IMR-90 (cell line): ENCODE data around the gene SCAMP1. TPM values are rescaled to one million over a fixed set of nuclear protein-coding genes. Genes with fewer than 3 reads are reported as not detected.

Experiments used
- ATAC-seq: fragments of 200-7000 bp; cut with Tn5 transposase; 2 replicates; pipeline ENCODE4 v1.9.1; 2020; ENCODE audit warnings: low read depth, mild to moderate bottlenecking, moderate library complexity
- BruUV-seq: library from RNA; stranded (reverse); fragments of 400-500 nt; replicated peaks from 2 replicates; lab custom pipeline; 2021; lab: Mats Ljungman, UMichigan
- CTCF ChIA-PET: fragments of 300-600 bp; formaldehyde crosslinking; extraction: SDS; loops from one replicate; lab custom pipeline; 2021; ENCODE audit warnings: antibody characterized with exemption; lab: Yijun Ruan, JAX
- POLR2A ChIA-PET: fragments of 300-600 bp; sonication (Branson Sonifier 250); formaldehyde crosslinking; loops from one replicate; lab custom pipeline; 2022; ENCODE audit warnings: antibody characterized with exemption; ENCODE audit not compliant: unreplicated experiment; lab: Charles Lee
- DNase-seq: peaks from one replicate; pipeline ENCODE4 v3.0.0; 2013
- H2AFZ ChIP-seq: replicated peaks from 2 replicates; pipeline ENCODE3; 2013; ENCODE audit warnings: low read length, mild to moderate bottlenecking; ENCODE audit not compliant: poor library complexity
- H2AK5ac ChIP-seq: 2 replicates; pipeline ENCODE4 v1.6.1; 2013; ENCODE audit warnings: low read depth, low read length, inconsistent platforms
- H2AK9ac ChIP-seq: replicated peaks from 2 replicates; pipeline ENCODE3; 2013; ENCODE audit warnings: mild to moderate bottlenecking, low read depth, low read length, moderate library complexity; ENCODE audit not compliant: poor library complexity
- H2BK120ac ChIP-seq: 2 replicates; pipeline ENCODE4 v1.6.1; 2013; ENCODE audit warnings: low read depth, low read length, inconsistent platforms
- H2BK15ac ChIP-seq: 3 replicates; pipeline ENCODE4 v1.6.1; 2013; ENCODE audit warnings: low read depth, low read length, inconsistent platforms
- H2BK20ac ChIP-seq: 2 replicates; pipeline ENCODE4 v1.6.1; 2013; ENCODE audit warnings: low read depth, mild to moderate bottlenecking, inconsistent platforms, low read length, moderate library complexity
- H2BK5ac ChIP-seq: 2 replicates; pipeline ENCODE4 v1.6.1; 2013; ENCODE audit warnings: mild to moderate bottlenecking, low read depth, low read length, inconsistent platforms; ENCODE audit not compliant: poor library complexity, severe bottlenecking
- H3K14ac ChIP-seq: replicated peaks from 2 replicates; pipeline ENCODE4 v1.6.1; 2013; ENCODE audit warnings: low read depth, low read length, inconsistent platforms
- H3K18ac ChIP-seq: 2 replicates; pipeline ENCODE4 v1.6.1; 2013; ENCODE audit warnings: low read depth, low read length, control low read depth
- H3K23ac ChIP-seq: 2 replicates; pipeline ENCODE4 v1.6.1; 2013; ENCODE audit warnings: low read depth, low read length, inconsistent platforms
- H3K27ac ChIP-seq: 2 replicates; pipeline ENCODE4 v1.5.1; 2013; ENCODE audit warnings: mild to moderate bottlenecking, control low read depth, low read length; ENCODE audit not compliant: insufficient read depth
- H3K27me3 ChIP-seq: 2 replicates; pipeline ENCODE4 v1.6.1; 2013; ENCODE audit warnings: low read length; ENCODE audit not compliant: control insufficient read depth, insufficient read depth
- H3K36me3 ChIP-seq: 2 replicates; pipeline ENCODE4 v1.6.1; 2013; ENCODE audit warnings: low read length, mixed read lengths; ENCODE audit not compliant: control insufficient read depth, insufficient read depth
- H3K4ac ChIP-seq: 2 replicates; pipeline ENCODE4 v1.6.1; 2013; ENCODE audit warnings: low read depth, low read length, inconsistent platforms
- H3K4me1 ChIP-seq: 2 replicates; pipeline ENCODE4 v1.6.1; 2013; ENCODE audit warnings: low read length, mixed read lengths; ENCODE audit not compliant: control insufficient read depth, insufficient read depth
- H3K4me2 ChIP-seq: 2 replicates; pipeline ENCODE4 v1.6.1; 2013; ENCODE audit warnings: low read depth, mild to moderate bottlenecking, control low read depth, low read length, moderate library complexity
- H3K4me3 ChIP-seq: 2 replicates; pipeline ENCODE4 v1.5.1; 2013; ENCODE audit warnings: low read depth, mild to moderate bottlenecking, control low read depth, low read length, moderate library complexity; ENCODE audit not compliant: insufficient read depth
- H3K56ac ChIP-seq: 2 replicates; pipeline ENCODE4 v1.6.1; 2013; ENCODE audit warnings: low read length, inconsistent platforms; ENCODE audit not compliant: insufficient read depth; ENCODE audit errors: extremely low read depth
- H3K79me1 ChIP-seq, 2 experiments: 2 replicates each; pipeline ENCODE4 v1.6.1; 2013; ENCODE audit warnings: low read length in 2 of 2, inconsistent platforms in 1 of 2, low read depth in 1 of 2
- H3K9ac ChIP-seq: 2 replicates; pipeline ENCODE4 v1.6.1; 2013; ENCODE audit warnings: low read depth, low read length, control low read depth
- H3K9me1 ChIP-seq: 2 replicates; pipeline ENCODE4 v1.6.1; 2013; ENCODE audit warnings: low read length, inconsistent platforms; ENCODE audit not compliant: insufficient read depth
- H3K9me3 ChIP-seq: 2 replicates; pipeline ENCODE4 v1.6.1; 2013; ENCODE audit warnings: low read length; ENCODE audit not compliant: control insufficient read depth, insufficient read depth
- H4K20me1 ChIP-seq: 2 replicates; pipeline ENCODE4 v1.6.1; 2013; ENCODE audit warnings: low read length, inconsistent platforms; ENCODE audit not compliant: insufficient read depth
- H4K5ac ChIP-seq: 2 replicates; pipeline ENCODE4 v1.6.1; 2013; ENCODE audit warnings: mild to moderate bottlenecking, low read depth, low read length, control low read depth
- H4K8ac ChIP-seq, 2 experiments: 2 replicates each; pipeline ENCODE4 v1.6.1; 2013; ENCODE audit warnings: low read depth in 2 of 2, low read length in 2 of 2, control low read depth in 1 of 2, inconsistent platforms in 1 of 2
- H4K91ac ChIP-seq: 2 replicates; pipeline ENCODE4 v1.6.1; 2013; ENCODE audit warnings: low read depth, low read length, inconsistent platforms; ENCODE audit not compliant: insufficient read depth
- BHLHE40 ChIP-seq: fragments of 150-350 bp; IDR thresholded peaks from 2 replicates; pipeline ENCODE4 v1.6.1; 2016; ENCODE audit warnings: mild to moderate bottlenecking, low read depth, low read length
- CEBPB ChIP-seq: IDR thresholded peaks from 2 replicates; pipeline ENCODE4 v1.6.1; 2012; ENCODE audit warnings: low read depth, low read length, improper control_type of control experiment
- CHD1 ChIP-seq: IDR thresholded peaks from 2 replicates; pipeline ENCODE4 v1.6.1; 2012; ENCODE audit warnings: low read depth, low read length, improper control_type of control experiment
- ELK1 ChIP-seq: fragments of 150-350 bp; IDR thresholded peaks from 2 replicates; pipeline ENCODE4 v1.6.1; 2016; ENCODE audit warnings: low read depth, mild to moderate bottlenecking, low read length, moderate library complexity, borderline replicate concordance
- FOS ChIP-seq: fragments of 150-350 bp; IDR thresholded peaks from 2 replicates; pipeline ENCODE4 v1.6.1; 2016; ENCODE audit warnings: low read depth, low read length
- MAFK ChIP-seq: IDR thresholded peaks from 2 replicates; pipeline ENCODE4 v1.6.1; 2012; ENCODE audit warnings: low read depth, low read length, improper control_type of control experiment
- MAZ ChIP-seq: IDR thresholded peaks from 2 replicates; pipeline ENCODE4 v1.6.1; 2012; ENCODE audit warnings: low read depth, mild to moderate bottlenecking, low read length, improper control_type of control experiment, moderate library complexity, borderline replicate concordance
- MXI1 ChIP-seq: IDR thresholded peaks from 2 replicates; pipeline ENCODE4 v1.6.1; 2012; ENCODE audit warnings: low read depth, mild to moderate bottlenecking, low read length, moderate library complexity, borderline replicate concordance
- NFE2L2 ChIP-seq: fragments of 150-350 bp; IDR thresholded peaks from 2 replicates; pipeline ENCODE4 v1.6.1; 2016; ENCODE audit warnings: low read depth, mild to moderate bottlenecking, low read length
- POLR2A ChIP-seq: IDR thresholded peaks from 2 replicates; pipeline ENCODE4 v1.6.1; 2012; ENCODE audit warnings: mild to moderate bottlenecking, low read depth, low read length
- RAD21 ChIP-seq: IDR thresholded peaks from 2 replicates; pipeline ENCODE4 v1.6.1; 2012; ENCODE audit warnings: low read length, improper control_type of control experiment
- RCOR1 ChIP-seq: IDR thresholded peaks from 2 replicates; pipeline ENCODE4 v1.6.1; 2012; ENCODE audit warnings: mild to moderate bottlenecking, low read length, improper control_type of control experiment; ENCODE audit not compliant: insufficient replicate concordance
- RFX5 ChIP-seq: IDR thresholded peaks from 2 replicates; pipeline ENCODE4 v1.8.0; 2012; ENCODE audit warnings: low read depth, mild to moderate bottlenecking, low read length, moderate library complexity
- SMC3 ChIP-seq: fragments of 150-350 bp; IDR thresholded peaks from 2 replicates; pipeline ENCODE4 v1.6.1; 2016; ENCODE audit warnings: low read depth, mild to moderate bottlenecking, antibody characterized with exemption, low read length, moderate library complexity
- USF2 ChIP-seq: fragments of 150-350 bp; IDR thresholded peaks from 2 replicates; pipeline ENCODE4 v1.6.1; 2017; ENCODE audit warnings: mild to moderate bottlenecking, antibody characterized with exemption, low read length, low read depth
- WGBS, 2 experiments: methylation state at CpG; one replicate each; pipeline versions ENCODE4 v1.1.5 to v1.1.7; 2013; ENCODE audit warnings: missing lambda C conversion rate in 2 of 2; ENCODE audit not compliant: insufficient read length in 1 of 2; ENCODE audit errors: extremely low coverage in 2 of 2; 5-methylcytosine and 5-hydroxymethylcytosine counted together
- dilution Hi-C: fragments of 300-500 bp; cut with HindIII; formaldehyde crosslinking; loops from one replicate; pipeline ENCODE4 v1.14.3; 2018; ENCODE audit warnings: low sequenced_read_pairs; ENCODE audit not compliant: unreplicated experiment
- in situ Hi-C: fragments of 300-500 bp; cut with MboI; formaldehyde crosslinking; loops from 3 replicates; pipeline ENCODE4 v1.14.3; 2019; ENCODE audit warnings: low sequenced_read_pairs, inconsistent platforms, mixed read lengths
- intact Hi-C: fragments of 100-400 bp; cut with micrococcal nuclease; formaldehyde crosslinking; loops from 2 replicates; pipeline ENCODE4 v1.10.0; 2022
- polyA plus RNA-seq, 3 experiments: library from polyadenylated mRNA; depleted of rRNA; stranded (reverse); fragments of >200 nt; gene quantifications; 2 replicates each; pipeline ENCODE4 v1.2.3, GENCODE V29; 2012; ENCODE audit warnings: low replicate concordance in 1 of 3
- total RNA-seq: library from RNA; depleted of rRNA; stranded (reverse); fragments of >200 nt; gene quantifications from 2 replicates; pipeline ENCODE4 v1.2.3, GENCODE V29; 2012
- TF ChIP-seq, protein P1 (sequence below): conservative IDR thresholded peaks from 2 replicates; pipeline ENCODE4 v1.5.1; 2012; ENCODE audit warnings: mild to moderate bottlenecking, low read depth, low read length, improper control_type of control experiment

The SCAMP1 gene
- total and polyA plus RNA-seq, 2 of the 4 experiments (the other 2 are of a cell fraction) = 13.5 to 114 TPM

DNA sequence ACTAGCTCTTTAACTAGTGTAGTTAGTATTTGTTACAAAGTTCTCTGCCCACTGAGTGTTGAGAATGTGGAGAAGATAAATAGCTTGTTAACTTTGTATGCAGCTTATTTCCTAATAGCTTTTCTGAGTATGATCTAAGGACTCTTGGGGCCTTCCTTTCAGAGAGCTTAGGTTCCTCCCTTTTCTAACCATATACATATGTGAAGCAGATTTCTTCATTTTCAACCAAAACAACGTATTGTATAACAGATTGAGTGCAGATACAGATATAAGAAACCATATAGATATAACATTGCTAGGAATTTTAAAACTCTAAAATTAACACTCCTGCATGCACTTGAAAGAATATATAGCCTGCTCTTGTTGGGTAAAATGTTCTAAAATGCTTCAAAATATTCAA is 70.4 kb downstream of the SCAMP1 start:
- no peak overlapping the region for H3K4me3 ChIP-seq
- no peak overlapping the region for H3K23ac ChIP-seq
- in situ Hi-C loops = no loop called here
- no peaks in the 10 kb centered on the region for H3K9me3 ChIP-seq
- no peak overlapping the region for H2AFZ ChIP-seq
- no peak overlapping the region for H3K9ac ChIP-seq
- no peak overlapping the region for H2BK20ac ChIP-seq
- H2AK5ac ChIP-seq = no peak overlapping the region
- H3K27me3 ChIP-seq = no peaks in the 10 kb centered on the region
- H3K4me1 ChIP-seq = no peaks in the 10 kb centered on the region
- no TSS peak for BruUV-seq
- intact Hi-C loops = no loop called here
- no peaks in the 10 kb centered on the region for H3K9me1 ChIP-seq
- DNase-seq = no peak
- no peak overlapping the region for H2BK15ac ChIP-seq
- no peak for TF ChIP-seq RAD21
- no peak for TF ChIP-seq POLR2A
- TF ChIP-seq BHLHE40 = no peak
- no peak for TF ChIP-seq MXI1
- no peak for TF ChIP-seq NFE2L2
- no peak for TF ChIP-seq ELK1
- TF ChIP-seq, protein P1, sequence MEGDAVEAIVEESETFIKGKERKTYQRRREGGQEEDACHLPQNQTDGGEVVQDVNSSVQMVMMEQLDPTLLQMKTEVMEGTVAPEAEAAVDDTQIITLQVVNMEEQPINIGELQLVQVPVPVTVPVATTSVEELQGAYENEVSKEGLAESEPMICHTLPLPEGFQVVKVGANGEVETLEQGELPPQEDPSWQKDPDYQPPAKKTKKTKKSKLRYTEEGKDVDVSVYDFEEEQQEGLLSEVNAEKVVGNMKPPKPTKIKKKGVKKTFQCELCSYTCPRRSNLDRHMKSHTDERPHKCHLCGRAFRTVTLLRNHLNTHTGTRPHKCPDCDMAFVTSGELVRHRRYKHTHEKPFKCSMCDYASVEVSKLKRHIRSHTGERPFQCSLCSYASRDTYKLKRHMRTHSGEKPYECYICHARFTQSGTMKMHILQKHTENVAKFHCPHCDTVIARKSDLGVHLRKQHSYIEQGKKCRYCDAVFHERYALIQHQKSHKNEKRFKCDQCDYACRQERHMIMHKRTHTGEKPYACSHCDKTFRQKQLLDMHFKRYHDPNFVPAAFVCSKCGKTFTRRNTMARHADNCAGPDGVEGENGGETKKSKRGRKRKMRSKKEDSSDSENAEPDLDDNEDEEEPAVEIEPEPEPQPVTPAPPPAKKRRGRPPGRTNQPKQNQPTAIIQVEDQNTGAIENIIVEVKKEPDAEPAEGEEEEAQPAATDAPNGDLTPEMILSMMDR = no peak
- no peak for TF ChIP-seq CEBPB
- no peak for TF ChIP-seq USF2
- TF ChIP-seq RFX5 = no peak
- no peak for TF ChIP-seq CHD1
- no peak for TF ChIP-seq FOS
- no peak for TF ChIP-seq RCOR1
- TF ChIP-seq MAFK = no peak
- TF ChIP-seq SMC3 = no peak
- no peak for TF ChIP-seq MAZ
- no peak overlapping the region for H3K14ac ChIP-seq
- H3K4ac ChIP-seq = no peak overlapping the region
- dilution Hi-C loops = no loop called here
- H3K18ac ChIP-seq = no peak overlapping the region
- H4K91ac ChIP-seq = no peak overlapping the region
- H2AK9ac ChIP-seq = no peak overlapping the region
- no CpG with 5 or more reads among the region's 1 CpG for WGBS, 2 experiments
- H2BK5ac ChIP-seq = no peak overlapping the region
- peaks cover 3% of the 10 kb centered on the region; the same call in 1 of the 2 replicates for H3K36me3 ChIP-seq
- no peaks in the 10 kb centered on the region for H4K20me1 ChIP-seq
- H3K56ac ChIP-seq = no peak overlapping the region
- H3K79me1 ChIP-seq = no peaks in the 10 kb centered on the region; a peak in 1 of 4 replicates
- ATAC-seq = no peak
- H3K4me2 ChIP-seq = no peak overlapping the region
- no peak overlapping the region for H2BK120ac ChIP-seq
- CTCF ChIA-PET = no interaction called here
- H4K8ac ChIP-seq = no peak overlapping the region
- POLR2A ChIA-PET = no interaction called here
- no peak overlapping the region for H4K5ac ChIP-seq
- H3K27ac ChIP-seq = no peak overlapping the region
